ENCODE results near the gene COL27A1. TPM values are rescaled to one million over a fixed set of nuclear protein-coding genes. Genes with fewer than 3 reads are reported as not detected.

The COL27A1 gene
- polyA plus RNA-seq, 1 donor (not counting 4 experiments of a cell fraction or from before 2014, with no cell fraction given) = 14.0 TPM

- TF ChIP-seq CTCF (optimal IDR thresholded peaks at IDR 0.05 in 1 of 3, IDR thresholded peaks at IDR 0.05 in 1 of 3, conservative IDR thresholded peaks at IDR 0.05 in 1 of 3; ENCODE audit: extremely low read depth in 1 of 3, insufficient read depth in 2 of 3, low read length in 3 of 3) = peak in 2 of 3 experiments; percentile 25 to 51
- no peak for TF ChIP-seq EZH2 (IDR thresholded peaks at IDR 0.05; ENCODE audit: low read length)
- Histone ChIP-seq H3K4me1 (ENCODE audit: control insufficient read depth, extremely low read depth, insufficient read depth, low read length) (no peaks in the 10 kb centered on the region), H3K4me3 (ENCODE audit: control insufficient read depth in 2 of 3, extremely low read depth in 1 of 3, insufficient read depth in 2 of 3, low read depth in 1 of 3, low read length in 3 of 3) (no peak overlapping the region), H3K9me1 (ENCODE audit: control insufficient read depth, extremely low read depth, insufficient read depth, low read length) (no peaks in the 10 kb centered on the region), H3K4me2 (ENCODE audit: control insufficient read depth, extremely low read depth, insufficient read depth, low read depth, low read length) (no peak overlapping the region), H3K36me3 (ENCODE audit: control insufficient read depth in 2 of 2, extremely low read depth in 1 of 2, insufficient read depth in 2 of 2, low read length in 2 of 2) (peaks cover 13 to 19% of the 10 kb centered on the region in 2 experiments), H3K79me2 (ENCODE audit: control insufficient read depth, insufficient read depth, low read length) (no peaks in the 10 kb centered on the region), H3K9ac (ENCODE audit: control insufficient read depth, extremely low read depth, insufficient read depth, low read length) (no peak overlapping the region), H3K27me3 (ENCODE audit: control insufficient read depth, extremely low read depth, insufficient read depth, low read length) (no peaks in the 10 kb centered on the region), H3K9me3 (ENCODE audit: control insufficient read depth, low read depth, low read length) (no peaks in the 10 kb centered on the region), H3K27ac (ENCODE audit: control insufficient read depth, insufficient read depth, low read length) (no peak overlapping the region), H4K20me1 (ENCODE audit: control insufficient read depth, extremely low read depth, insufficient read depth, low read length) (no peaks in the 10 kb centered on the region), H2AFZ (ENCODE audit: control insufficient read depth, low read length) (no peak overlapping the region)
- dilution Hi-C loops (cut with MboI; ENCODE audit: extremely low pct_ligation_motif_present, low sequenced_read_pairs) = no loop called here
- FAIRE-seq (no peak), DNase-seq (ENCODE audit: low read depth, low spot score) (no peak)
Measured at GRCh38 chr9:114238891-114239875, 83.8 kb downstream of the COL27A1 start.

- no peaks in the 10 kb centered on the region for H4K20me1 ChIP-seq (ENCODE audit: control insufficient read depth, extremely low read depth, insufficient read depth, low read length)
- no peaks in the 10 kb centered on the region for H3K79me2 ChIP-seq (ENCODE audit: control insufficient read depth, insufficient read depth, low read length)
- no peak overlapping the region for H3K27ac ChIP-seq (ENCODE audit: control insufficient read depth, insufficient read depth, low read length)
- H3K9me1 ChIP-seq (ENCODE audit: control insufficient read depth, extremely low read depth, insufficient read depth, low read length) = no peaks in the 10 kb centered on the region
- H3K4me3 ChIP-seq (ENCODE audit: control insufficient read depth in 2 of 3, extremely low read depth in 1 of 3, insufficient read depth in 2 of 3, low read depth in 1 of 3, low read length in 3 of 3) = no peak overlapping the region
- H3K4me1 ChIP-seq (ENCODE audit: control insufficient read depth, extremely low read depth, insufficient read depth, low read length) = no peaks in the 10 kb centered on the region
- H3K4me2 ChIP-seq (ENCODE audit: control insufficient read depth, extremely low read depth, insufficient read depth, low read depth, low read length) = no peak overlapping the region
- TF ChIP-seq EZH2 (IDR thresholded peaks at IDR 0.05; ENCODE audit: low read length) (no peak), CTCF (optimal IDR thresholded peaks at IDR 0.05 in 1 of 3, IDR thresholded peaks at IDR 0.05 in 1 of 3, conservative IDR thresholded peaks at IDR 0.05 in 1 of 3; ENCODE audit: extremely low read depth in 1 of 3, insufficient read depth in 2 of 3, low read length in 3 of 3) (no peak)
- H3K36me3 ChIP-seq (ENCODE audit: control insufficient read depth in 2 of 2, extremely low read depth in 1 of 2, insufficient read depth in 2 of 2, low read length in 2 of 2) = peaks cover 9 to 19% of the 10 kb centered on the region in 2 experiments
- dilution Hi-C loops (cut with MboI; ENCODE audit: extremely low pct_ligation_motif_present, low sequenced_read_pairs) = no loop called here
- H3K9me3 ChIP-seq (ENCODE audit: control insufficient read depth, low read depth, low read length) = no peaks in the 10 kb centered on the region
- no peaks in the 10 kb centered on the region for H3K27me3 ChIP-seq (ENCODE audit: control insufficient read depth, extremely low read depth, insufficient read depth, low read length)
- DNase-seq (ENCODE audit: low read depth, low spot score) (no peak), FAIRE-seq (no peak)
- H2AFZ ChIP-seq (ENCODE audit: control insufficient read depth, low read length) = no peak overlapping the region
- no peak overlapping the region for H3K9ac ChIP-seq (ENCODE audit: control insufficient read depth, extremely low read depth, insufficient read depth, low read length)
Measured at GRCh38 chr9:114240216-114240615, 84.9 kb downstream of the COL27A1 start.

Measured in keratinocyte (primary cell).